K562 (cell line): Measurements from ENCODE around the gene PREP. TPM values are rescaled to one million over a fixed set of nuclear protein-coding genes. Genes with fewer than 3 reads are reported as not detected.

ENCODE experiments used
- ATAC-seq: fragments of 200-7000 bp; cut with Tn5 transposase; 3 replicates; pipeline ENCODE4 v1.9.1; 2020; ENCODE audit warnings: moderate library complexity
- BruUV-seq: library from RNA; stranded (reverse); fragments of 400-500 nt; replicated peaks from 2 replicates; lab custom pipeline; 2021; lab: Mats Ljungman, UMichigan
- CTCF ChIA-PET: fragments of 300-600 bp; formaldehyde crosslinking; extraction: SDS; loops from one replicate; lab custom pipeline; 2021; ENCODE audit warnings: low intra/inter-chr PET ratio; lab: Yijun Ruan, JAX
- POLR2A ChIA-PET: fragments of 300-600, 350-650 bp; sonication (Branson Sonifier 250); formaldehyde crosslinking; extraction: SDS; loops from one replicate; lab custom pipeline; 2021; ENCODE audit warnings: antibody characterized with exemption, inconsistent platforms; lab: Yijun Ruan, JAX
- DNase-seq, 4 experiments: peaks; one replicate each; pipeline versions ENCODE4 v3.0.0 to v3.0.0-alpha.2; 2011 to 2018; ENCODE audit warnings: low spot score in 3 of 4, mixed read lengths in 3 of 4; ENCODE audit errors: extremely low read depth in 1 of 4
- FAIRE-seq: peaks from 2 replicates; lab custom pipeline; 2011; peaks lifted over from hg19 to GRCh38; lab: Jason Lieb, UNC
- H2AFZ ChIP-seq: 2 replicates; pipeline ENCODE4 v1.6.0; 2011; ENCODE audit warnings: low read depth, low read length, control low read depth, inconsistent platforms
- H3K27ac ChIP-seq: fragments of 200-600 bp; 3 replicates; pipeline ENCODE4 v1.8.0; 2011; ENCODE audit warnings: low read depth, mild to moderate bottlenecking, control low read depth, inconsistent platforms, low read length, moderate library complexity, mixed read lengths; ENCODE audit errors: extremely low read depth
- H3K27me3 ChIP-seq, 2 experiments: fragments of 300-600 bp in 1 of 2; 2 replicates in 1 of 2; 3 replicates in 1 of 2; pipeline versions ENCODE4 v1.6.0 to v1.8.0; 2011; ENCODE audit warnings: inconsistent platforms in 2 of 2, low read length in 2 of 2, mild to moderate bottlenecking in 1 of 2, mixed read lengths in 1 of 2, moderate library complexity in 1 of 2; ENCODE audit not compliant: control insufficient read depth in 2 of 2, insufficient read depth in 2 of 2
- H3K36me3 ChIP-seq: fragments of 300-600 bp; 3 replicates; pipeline ENCODE4 v1.8.0; 2011; ENCODE audit warnings: mild to moderate bottlenecking, low read length, inconsistent platforms; ENCODE audit not compliant: control insufficient read depth, insufficient read depth
- H3K4me1 ChIP-seq, 2 experiments: fragments of 200-600 bp in 1 of 2; replicated peaks in 1 of 2; 2 replicates in 1 of 2; 3 replicates in 1 of 2; pipeline versions ENCODE4 v1.5.1 to v1.8.0; 2011; ENCODE audit warnings: inconsistent platforms in 2 of 2, low read length in 2 of 2, mild to moderate bottlenecking in 1 of 2, mixed read lengths in 1 of 2, moderate library complexity in 1 of 2; ENCODE audit not compliant: control insufficient read depth in 2 of 2, insufficient read depth in 2 of 2
- H3K4me2 ChIP-seq: 2 replicates; pipeline ENCODE4 v1.6.1; 2011; ENCODE audit warnings: low read length, control low read depth, inconsistent platforms, mixed read lengths; ENCODE audit not compliant: insufficient read depth
- H3K4me3 ChIP-seq: fragments of 200-600 bp; sonication (generic), shearing (Covaris generic); 2 replicates; pipeline ENCODE4 v1.5.1; 2016; ENCODE audit warnings: control low read depth, inconsistent platforms
- H3K79me2 ChIP-seq: fragments of 200-600 bp; 3 replicates; pipeline ENCODE4 v1.8.0; 2011; ENCODE audit warnings: low read length, inconsistent platforms; ENCODE audit not compliant: control insufficient read depth, insufficient read depth
- H3K9ac ChIP-seq, 2 experiments: 2 replicates each; pipeline versions ENCODE4 v1.6.0 to v1.6.1; 2011; ENCODE audit warnings: low read depth in 2 of 2, low read length in 2 of 2, control low read depth in 1 of 2, inconsistent platforms in 1 of 2, mild to moderate bottlenecking in 1 of 2, mixed read lengths in 1 of 2; ENCODE audit not compliant: insufficient read depth in 1 of 2
- H3K9me1 ChIP-seq: one replicate; pipeline ENCODE4 v1.6.0; 2011; ENCODE audit warnings: inconsistent platforms, mild to moderate bottlenecking, low read length, moderate library complexity; ENCODE audit not compliant: control insufficient read depth, insufficient read depth
- H3K9me3 ChIP-seq: replicated peaks from 2 replicates; pipeline ENCODE4 v1.5.1; 2011; ENCODE audit warnings: low read depth, low read length, inconsistent platforms; ENCODE audit not compliant: control insufficient read depth, insufficient read depth
- H4K20me1 ChIP-seq: replicated peaks from 2 replicates; pipeline ENCODE4 v1.6.1; 2011; ENCODE audit warnings: low read length, inconsistent platforms, mixed read lengths; ENCODE audit not compliant: control insufficient read depth, insufficient read depth
- ETV6 ChIP-seq, 3 experiments: fragments of 150-350 bp in 1 of 3; sonication (generic) in 1 of 3; formaldehyde crosslinking in 1 of 3; IDR thresholded peaks; 2 replicates each; pipeline versions ENCODE4 v1.6.1 to v1.8.0; 2014 to 2022; ENCODE audit warnings: borderline replicate concordance in 2 of 3, low read depth in 2 of 3, antibody characterized with exemption in 1 of 3, low read length in 1 of 3, mild to moderate bottlenecking in 1 of 3, missing genetic modification reagents in 1 of 3
- NR2C2 ChIP-seq, 2 experiments: fragments of 200-800 bp in 1 of 2; sonication (Bioruptor generic) in 1 of 2; sonication (generic) in 1 of 2; formaldehyde crosslinking in 1 of 2; IDR thresholded peaks; 2 replicates each; pipeline versions ENCODE4 v1.6.1 to v1.8.0; 2016 to 2022; ENCODE audit warnings: mild to moderate bottlenecking in 1 of 2, missing compliant biosample characterization in 1 of 2, missing genetic modification characterization in 1 of 2, missing genetic modification reagents in 1 of 2
- PHF21A ChIP-seq: fragments of 450-650 bp; IDR thresholded peaks from 2 replicates; pipeline ENCODE4 v1.6.1; 2017; ENCODE audit warnings: low read depth, borderline replicate concordance
- SIX5 ChIP-seq, 2 experiments: IDR thresholded peaks; 2 replicates each; pipeline ENCODE4 v1.6.1; 2011; ENCODE audit warnings: low read length in 2 of 2, borderline replicate concordance in 1 of 2, low read depth in 1 of 2, mild to moderate bottlenecking in 1 of 2, moderate library complexity in 1 of 2; ENCODE audit not compliant: insufficient read depth in 1 of 2
- SMARCC2 ChIP-seq: fragments of 450-650 bp; IDR thresholded peaks from 2 replicates; pipeline ENCODE4 v1.6.1; 2017; ENCODE audit warnings: antibody characterized with exemption, moderate library complexity, mild to moderate bottlenecking, low read depth
- SMARCE1 ChIP-seq: fragments of 450-650 bp; IDR thresholded peaks from 2 replicates; pipeline ENCODE4 v1.7.1; 2016; ENCODE audit warnings: mild to moderate bottlenecking
- SP1 ChIP-seq: sonication (generic); formaldehyde crosslinking; IDR thresholded peaks from 2 replicates; pipeline ENCODE4 v1.8.1; 2022; ENCODE audit warnings: mild to moderate bottlenecking, missing genetic modification reagents
- ZNF143 ChIP-seq: sonication (generic); formaldehyde crosslinking; IDR thresholded peaks from 2 replicates; pipeline ENCODE4 v1.9.0; 2022; ENCODE audit warnings: mild to moderate bottlenecking, missing genetic modification reagents
- WGBS: fragments of 100-300 bp; shearing (Covaris generic); methylation state at CpG from one replicate; pipeline ENCODE4 v1.1.6; 2016; ENCODE audit warnings: low coverage, mixed read lengths; ENCODE audit not compliant: insufficient coverage; ENCODE audit errors: missing lambda C conversion rate; 5-methylcytosine and 5-hydroxymethylcytosine counted together
- in situ Hi-C: fragments of 300-500 bp; cut with MboI; formaldehyde crosslinking; loops from 4 replicates; pipeline ENCODE4 v1.15.0; 2018; ENCODE audit warnings: inconsistent platforms, mixed read lengths
- intact Hi-C: fragments of 100-400 bp; cut with micrococcal nuclease; formaldehyde crosslinking; loops from 2 replicates; pipeline ENCODE4 v1.14.2; 2022
- polyA plus RNA-seq, 8 experiments: library from polyadenylated mRNA; depleted of rRNA in 4 of 8; stranded (reverse) in 5 of 8; unstranded in 3 of 8; fragments of >200 nt; fragmentation: Nextera tagmentation in 2 of 8; fragmentation: Illumina TruSeq in 1 of 8; extraction: Ambion mirVana in 2 of 8; extraction: Trizol in 1 of 8; gene quantifications; 2 replicates each; pipeline versions ENCODE4 v1.2.1 to v1.2.3, GENCODE V29; 2011 to 2014; ENCODE audit warnings: inconsistent platforms in 1 of 8, missing spikeins in 1 of 8
- total RNA-seq, 7 experiments: library from RNA; depleted of rRNA in 6 of 7; stranded (reverse); fragments of >200 nt in 6 of 7; fragmentation: Illumina TruSeq in 2 of 7; extraction: Trizol in 2 of 7; gene quantifications; 2 replicates each; pipeline versions ENCODE4 v1.2.1 to v1.2.3, GENCODE V29; 2011 to 2021; ENCODE audit warnings: low replicate concordance in 1 of 7
- TF ChIP-seq, protein P1 (sequence below): fragments of 200-800 bp; sonication (Bioruptor generic); IDR thresholded peaks from 2 replicates; pipeline ENCODE4 v1.6.1; 2017; ENCODE audit warnings: missing genetic modification characterization, missing compliant biosample characterization

The PREP gene
- total and polyA plus RNA-seq, 9 of the 15 experiments (the other 6 are each of a cell fraction or from before 2014, with no cell fraction given), result 14.1 to 60.8 (median 28.3) TPM

DNA sequence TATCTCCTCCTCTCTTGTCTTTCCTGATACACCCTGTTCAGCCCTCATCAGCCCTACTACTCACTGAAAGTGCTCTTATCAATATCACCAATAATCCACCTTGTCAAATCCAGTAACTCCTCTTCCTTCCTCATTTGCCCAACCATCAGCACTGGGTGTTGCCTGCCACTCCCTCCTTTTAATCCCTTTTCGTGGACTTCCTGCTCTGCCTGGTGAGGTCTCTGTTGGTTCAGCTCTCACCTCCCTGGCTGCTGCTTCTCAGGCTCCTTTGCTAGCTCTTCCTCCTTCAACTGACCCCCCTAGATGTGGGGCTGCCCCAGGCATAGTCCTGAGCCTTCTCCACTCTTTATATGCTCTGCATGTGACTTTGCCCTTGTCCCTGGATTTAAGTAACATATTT lies 92.5 kb downstream of the PREP start:
- Histone ChIP-seq H3K79me2 (no peaks in the 10 kb centered on the region), H2AFZ (no peak overlapping the region), H3K4me3 (no peak overlapping the region), H3K9me3 (no peaks in the 10 kb centered on the region), H4K20me1 (peaks cover 6% of the 10 kb centered on the region; the same call in 1 of the 2 replicates), H3K9ac (no peak overlapping the region), H3K4me2 (no peak overlapping the region), H3K9me1 (no peaks in the 10 kb centered on the region), H3K36me3 (peaks cover 38% of the 10 kb centered on the region), H3K27ac (no peak overlapping the region), H3K4me1 (peaks cover 0 to 3% of the 10 kb centered on the region in 2 experiments; a peak in 2 of 5 replicates), H3K27me3 (no peaks in the 10 kb centered on the region)
- FAIRE-seq, result no peak
- ChIA-PET POLR2A (interaction anchor here (0.9 kb wide), 1 partner anchor 30 kb away, joined by 3 read pairs; no protein-coding TSS in a partner anchor), CTCF (no interaction called here)
- peak; percentile 34; the same call in 1 of the 3 replicates for ATAC-seq
- BruUV-seq, result no TSS peak
- in situ Hi-C loops, result no loop called here
- no peak for DNase-seq
- WGBS, result 0% methylated on average over 1 of the region's 1 CpG
- intact Hi-C loops, result loop anchor here (10.0 kb wide), 1 partner anchor 94 kb away; the partner anchor contains the start of gene PREP
- TF ChIP-seq SMARCC2, result no peak
- TF ChIP-seq, protein P1, sequence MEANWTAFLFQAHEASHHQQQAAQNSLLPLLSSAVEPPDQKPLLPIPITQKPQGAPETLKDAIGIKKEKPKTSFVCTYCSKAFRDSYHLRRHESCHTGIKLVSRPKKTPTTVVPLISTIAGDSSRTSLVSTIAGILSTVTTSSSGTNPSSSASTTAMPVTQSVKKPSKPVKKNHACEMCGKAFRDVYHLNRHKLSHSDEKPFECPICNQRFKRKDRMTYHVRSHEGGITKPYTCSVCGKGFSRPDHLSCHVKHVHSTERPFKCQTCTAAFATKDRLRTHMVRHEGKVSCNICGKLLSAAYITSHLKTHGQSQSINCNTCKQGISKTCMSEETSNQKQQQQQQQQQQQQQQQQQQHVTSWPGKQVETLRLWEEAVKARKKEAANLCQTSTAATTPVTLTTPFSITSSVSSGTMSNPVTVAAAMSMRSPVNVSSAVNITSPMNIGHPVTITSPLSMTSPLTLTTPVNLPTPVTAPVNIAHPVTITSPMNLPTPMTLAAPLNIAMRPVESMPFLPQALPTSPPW (CRISPR knock-in tag), result no peak
- TF ChIP-seq ZNF143, result no peak
- TF ChIP-seq NR2C2 (CRISPR knock-in tag; IDR thresholded peaks at IDR 0.05), result no peak
- no peak for TF ChIP-seq NR2C2 (tag; IDR thresholded peaks at IDR 0.05)
- no peak for TF ChIP-seq SIX5 (IDR thresholded peaks at IDR 0.05; ENCODE audit: borderline replicate concordance in 1 of 2, insufficient read depth in 1 of 2, low read depth in 1 of 2, low read length in 2 of 2)
- TF ChIP-seq SMARCE1, result no peak
- TF ChIP-seq PHF21A, result no peak
- no peak for TF ChIP-seq SP1 (CRISPR knock-in tag)
- no peak for TF ChIP-seq ETV6 (IDR thresholded peaks at IDR 0.05; ENCODE audit: borderline replicate concordance in 1 of 2, low read depth in 2 of 2, low read length in 1 of 2)
- no peak for TF ChIP-seq ETV6 (CRISPR knock-in tag; IDR thresholded peaks at IDR 0.05; ENCODE audit: borderline replicate concordance)
- TF ChIP-seq, all 486 proteins: peak for 0
